OCI-LY7 (cell line): ENCODE data around the gene DEPDC7. TPM values are rescaled to one million over a fixed set of nuclear protein-coding genes. Genes with fewer than 3 reads are reported as not detected.

Source experiments
- BruUV-seq: library from RNA; stranded (reverse); fragments of 400-500 nt; replicated peaks from 2 replicates; lab custom pipeline; 2021; lab: Mats Ljungman, UMichigan
- CTCF ChIA-PET: fragments of 300-600 bp; sonication (Branson Sonifier 250); formaldehyde crosslinking; loops from one replicate; lab custom pipeline; 2022; ENCODE audit warnings: antibody characterized with exemption; ENCODE audit not compliant: unreplicated experiment; lab: Charles Lee
- POLR2A ChIA-PET: fragments of 300-600 bp; sonication (Branson Sonifier 250); formaldehyde crosslinking; loops from one replicate; lab custom pipeline; 2022; ENCODE audit warnings: antibody characterized with exemption; lab: Charles Lee
- DNase-seq: peaks from one replicate; pipeline ENCODE4 v3.0.0-alpha.2; 2015; ENCODE audit warnings: low spot score
- H2AFZ ChIP-seq: fragments of 200-600 bp; sonication (generic), shearing (Covaris generic); 2 replicates; pipeline ENCODE4 v1.6.1; 2014; ENCODE audit warnings: mild to moderate bottlenecking, antibody characterized with exemption, low read length, moderate library complexity
- H3K27ac ChIP-seq: fragments of 200-600 bp; sonication (generic); 2 replicates; pipeline ENCODE4 v1.5.1; 2014; ENCODE audit warnings: mixed run types, low read depth, mild to moderate bottlenecking, moderate library complexity, low read length, inconsistent platforms; ENCODE audit not compliant: poor library complexity, severe bottlenecking
- H3K36me3 ChIP-seq: fragments of 200-600 bp; sonication (generic); 2 replicates; pipeline ENCODE4 v1.6.1; 2014; ENCODE audit warnings: mild to moderate bottlenecking, antibody characterized with exemption, low read length, moderate library complexity, mixed read lengths; ENCODE audit not compliant: insufficient read depth
- H3K4me1 ChIP-seq: fragments of 200-600 bp; sonication (generic); 2 replicates; pipeline ENCODE4 v1.5.1; 2014; ENCODE audit warnings: mild to moderate bottlenecking, low read length; ENCODE audit not compliant: insufficient read depth, poor library complexity, severe bottlenecking
- H3K4me2 ChIP-seq: fragments of 200-600 bp; sonication (generic); 2 replicates; pipeline ENCODE4 v1.6.1; 2014; ENCODE audit warnings: mild to moderate bottlenecking, low read length
- H3K4me3 ChIP-seq: fragments of 200-600 bp; sonication (generic); 2 replicates; pipeline ENCODE4 v1.5.1; 2014; ENCODE audit warnings: mild to moderate bottlenecking, low read depth, low read length; ENCODE audit not compliant: poor library complexity, severe bottlenecking
- H3K79me2 ChIP-seq: fragments of 200-600 bp; sonication (generic); 2 replicates; pipeline ENCODE4 v1.6.1; 2016; ENCODE audit warnings: low read depth, mild to moderate bottlenecking, low read length, moderate library complexity, mixed read lengths; ENCODE audit not compliant: insufficient read depth
- H3K9me2 ChIP-seq: fragments of 200-600 bp; sonication (generic); 2 replicates; pipeline ENCODE4 v1.6.1; 2016; ENCODE audit warnings: mild to moderate bottlenecking, low read length, mixed read lengths; ENCODE audit not compliant: insufficient read depth
- H3K9me3 ChIP-seq: fragments of 200-600 bp; sonication (generic); 2 replicates; pipeline ENCODE4 v1.6.1; 2014; ENCODE audit warnings: mild to moderate bottlenecking, mixed run types, low read length, mixed read lengths
- H4K20me1 ChIP-seq: fragments of 200-600 bp; sonication (generic); 2 replicates; pipeline ENCODE4 v1.6.1; 2014; ENCODE audit warnings: mild to moderate bottlenecking, antibody characterized with exemption, low read length, moderate library complexity, mixed read lengths; ENCODE audit not compliant: insufficient read depth
- CTCF ChIP-seq: fragments of 200-600 bp; sonication (generic); conservative IDR thresholded peaks from 2 replicates; pipeline ENCODE4 v1.5.1; 2014; ENCODE audit warnings: mild to moderate bottlenecking, antibody characterized with exemption, low read length, moderate library complexity, mixed read lengths
- EZH2phosphoT487 ChIP-seq: fragments of 200-600 bp; sonication (generic); IDR thresholded peaks from 2 replicates; pipeline ENCODE4 v1.6.1; 2018; ENCODE audit warnings: low read depth, borderline replicate concordance, mild to moderate bottlenecking, mixed run types, antibody characterized with exemption, low read length, moderate library complexity, mixed read lengths
- intact Hi-C: fragments of 100-400 bp; cut with micrococcal nuclease; formaldehyde crosslinking; loops from one replicate; pipeline ENCODE4 v1.10.0; 2022; ENCODE audit not compliant: unreplicated experiment
- total RNA-seq, 2 experiments: library from RNA; depleted of rRNA in 1 of 2; stranded (reverse); fragments of >200 nt in 1 of 2; shearing (Covaris generic) in 1 of 2; gene quantifications; 2 replicates each; pipeline ENCODE4 v1.2.3, GENCODE V29; 2014 to 2022

DEPDC7 gene
- total RNA-seq, 2 experiments from 2014 or later, result 0.66 to 1.5 TPM

GRCh38 chr11:32985600-32985999, 30.1 kb upstream of the DEPDC7 start:
- H3K27ac ChIP-seq, result no peak overlapping the region
- POLR2A ChIA-PET, result no interaction called here
- CTCF ChIA-PET, result no interaction called here
- H2AFZ ChIP-seq, result no peak overlapping the region
- H3K9me2 ChIP-seq, result no peaks in the 10 kb centered on the region
- no peak overlapping the region for H3K4me3 ChIP-seq
- BruUV-seq, result no TSS peak
- H3K4me2 ChIP-seq, result no peak overlapping the region
- intact Hi-C loops, result no loop called here
- no peaks in the 10 kb centered on the region for H3K9me3 ChIP-seq
- H3K36me3 ChIP-seq, result no peaks in the 10 kb centered on the region
- H3K4me1 ChIP-seq, result no peaks in the 10 kb centered on the region
- H3K79me2 ChIP-seq, result no peaks in the 10 kb centered on the region
- TF ChIP-seq CTCF, result no peak
- no peak for TF ChIP-seq EZH2phosphoT487
- no peaks in the 10 kb centered on the region for H4K20me1 ChIP-seq
- no peak for DNase-seq

- H3K4me1 ChIP-seq, result no peaks in the 10 kb centered on the region
- POLR2A ChIA-PET, result interaction anchor here (0.6 kb wide), 2 partner anchors 32 to 279 kb away, joined by 3 read pairs; no protein-coding TSS in a partner anchor
- CTCF ChIA-PET, result no interaction called here
- no peak for DNase-seq
- no peak overlapping the region for H3K27ac ChIP-seq
- H3K4me3 ChIP-seq, result no peak overlapping the region
- intact Hi-C loops, result no loop called here
- H3K9me2 ChIP-seq, result no peaks in the 10 kb centered on the region
- TF ChIP-seq CTCF (no peak), EZH2phosphoT487 (no peak)
- H2AFZ ChIP-seq, result no peak overlapping the region
- H4K20me1 ChIP-seq, result no peaks in the 10 kb centered on the region
- no peak overlapping the region for H3K4me2 ChIP-seq
- H3K9me3 ChIP-seq, result peaks cover 8% of the 10 kb centered on the region; the same call in 1 of the 2 replicates
- H3K36me3 ChIP-seq, result no peaks in the 10 kb centered on the region
- H3K79me2 ChIP-seq, result no peaks in the 10 kb centered on the region
- BruUV-seq, result no TSS peak
Measured at GRCh38 chr11:32987851-32988250, 27.8 kb upstream of the DEPDC7 start.

GRCh38 chr11:32990481-32990880, 25.2 kb upstream of the DEPDC7 start:
- DNase-seq, result no peak
- H3K9me3 ChIP-seq, result peaks cover 8% of the 10 kb centered on the region; the same call in 1 of the 2 replicates
- no peak for TF ChIP-seq CTCF
- intact Hi-C loops, result no loop called here
- H3K9me2 ChIP-seq, result no peaks in the 10 kb centered on the region
- no peaks in the 10 kb centered on the region for H4K20me1 ChIP-seq
- no peaks in the 10 kb centered on the region for H3K36me3 ChIP-seq
- H3K4me3 ChIP-seq, result no peak overlapping the region
- ChIA-PET CTCF (no interaction called here), POLR2A (no interaction called here)
- no peak overlapping the region for H3K27ac ChIP-seq
- H2AFZ ChIP-seq, result no peak overlapping the region
- H3K79me2 ChIP-seq, result no peaks in the 10 kb centered on the region
- BruUV-seq, result no TSS peak
- H3K4me2 ChIP-seq, result no peak overlapping the region
- no peaks in the 10 kb centered on the region for H3K4me1 ChIP-seq
